GM12874 (cell line): ENCODE data around the gene APPL2.

Source experiments
- TF ChIP-seq, protein P1 (sequence below): IDR thresholded peaks from 2 replicates; pipeline ENCODE4 v1.5.1; 2011; ENCODE audit warnings: low read depth, mild to moderate bottlenecking, control low read depth, low read length, moderate library complexity; ENCODE audit not compliant: insufficient read depth

The APPL2 gene

DNA sequence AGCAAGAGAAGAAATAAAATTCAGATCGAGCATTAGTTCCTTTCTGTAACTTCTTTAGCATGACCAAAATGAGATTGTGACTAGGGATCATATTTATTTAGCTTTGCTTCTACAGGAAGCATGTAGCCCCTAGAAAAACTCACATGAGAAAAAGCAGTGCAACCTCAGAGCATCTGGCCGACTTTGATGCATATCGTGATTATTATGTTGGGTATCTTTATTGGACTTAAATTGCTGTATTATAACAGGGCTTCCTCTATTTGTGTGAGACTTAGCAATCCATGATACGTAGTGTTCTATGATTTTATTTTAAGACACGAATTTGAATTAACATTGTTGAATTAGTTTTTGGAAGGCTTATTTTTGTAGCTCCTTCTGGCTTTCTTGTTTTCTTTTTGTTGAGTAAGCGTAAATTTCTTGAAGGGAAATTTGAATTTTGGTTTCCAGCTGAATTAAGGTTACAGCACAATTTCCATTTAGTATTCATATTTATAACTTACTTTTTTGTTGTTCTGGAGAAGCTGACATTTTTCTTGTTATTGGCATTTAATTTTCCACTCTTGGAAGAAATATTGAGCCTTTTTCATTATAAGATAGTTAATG is 94.6 kb downstream of the APPL2 start:
- TF ChIP-seq, protein P1, sequence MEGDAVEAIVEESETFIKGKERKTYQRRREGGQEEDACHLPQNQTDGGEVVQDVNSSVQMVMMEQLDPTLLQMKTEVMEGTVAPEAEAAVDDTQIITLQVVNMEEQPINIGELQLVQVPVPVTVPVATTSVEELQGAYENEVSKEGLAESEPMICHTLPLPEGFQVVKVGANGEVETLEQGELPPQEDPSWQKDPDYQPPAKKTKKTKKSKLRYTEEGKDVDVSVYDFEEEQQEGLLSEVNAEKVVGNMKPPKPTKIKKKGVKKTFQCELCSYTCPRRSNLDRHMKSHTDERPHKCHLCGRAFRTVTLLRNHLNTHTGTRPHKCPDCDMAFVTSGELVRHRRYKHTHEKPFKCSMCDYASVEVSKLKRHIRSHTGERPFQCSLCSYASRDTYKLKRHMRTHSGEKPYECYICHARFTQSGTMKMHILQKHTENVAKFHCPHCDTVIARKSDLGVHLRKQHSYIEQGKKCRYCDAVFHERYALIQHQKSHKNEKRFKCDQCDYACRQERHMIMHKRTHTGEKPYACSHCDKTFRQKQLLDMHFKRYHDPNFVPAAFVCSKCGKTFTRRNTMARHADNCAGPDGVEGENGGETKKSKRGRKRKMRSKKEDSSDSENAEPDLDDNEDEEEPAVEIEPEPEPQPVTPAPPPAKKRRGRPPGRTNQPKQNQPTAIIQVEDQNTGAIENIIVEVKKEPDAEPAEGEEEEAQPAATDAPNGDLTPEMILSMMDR = no peak

DNA sequence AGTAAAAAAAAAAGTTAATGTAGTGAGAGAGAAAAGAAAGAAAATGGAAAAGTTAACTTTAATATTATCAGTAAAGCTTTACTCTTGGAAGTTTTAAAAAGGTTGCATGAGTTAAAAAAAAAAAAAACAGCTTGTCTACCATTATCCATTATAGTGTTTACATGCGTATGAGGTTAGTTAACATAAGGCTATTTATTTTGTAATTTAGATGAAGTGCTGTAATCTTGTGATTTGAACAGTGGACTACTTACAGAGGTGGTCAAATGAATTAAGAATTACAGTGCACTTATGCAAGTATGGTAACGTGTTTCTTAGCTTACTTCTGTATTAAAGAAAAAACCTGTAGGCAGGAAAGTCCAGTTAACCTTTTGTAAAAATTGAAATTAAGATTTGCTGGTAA is 97.7 kb downstream of the APPL2 start:
- TF ChIP-seq, protein P1 = no peak
